H1 (cell line): Measurements from ENCODE around the gene ZNF609. TPM values are rescaled to one million over a fixed set of nuclear protein-coding genes. Genes with fewer than 3 reads are reported as not detected.

Source experiments
- BACH1 ChIP-seq: IDR thresholded peaks from 2 replicates; pipeline ENCODE4 v1.6.1; 2012; ENCODE audit warnings: low read length, improper control_type of control experiment
- CHD2 ChIP-seq: IDR thresholded peaks from 2 replicates; pipeline ENCODE4 v1.6.1; 2012; ENCODE audit warnings: low read length, improper control_type of control experiment
- KDM1A ChIP-seq: fragments of 200-600, 300-600 bp; sonication (generic); IDR thresholded peaks from 2 replicates; pipeline ENCODE4 v1.7.1; 2016; ENCODE audit warnings: mild to moderate bottlenecking, low read length, borderline replicate concordance
- KDM5A ChIP-seq: fragments of 200-600 bp; IDR thresholded peaks from 2 replicates; pipeline ENCODE4 v1.7.1; 2012; ENCODE audit warnings: mild to moderate bottlenecking, low read length, inconsistent platforms, mixed read lengths
- POLR2AphosphoS5 ChIP-seq: IDR thresholded peaks from 2 replicates; pipeline ENCODE4 v1.6.1; 2011; ENCODE audit warnings: low read depth, low read length
- SP2 ChIP-seq: IDR thresholded peaks from 2 replicates; pipeline ENCODE4 v1.6.1; 2012; ENCODE audit warnings: mild to moderate bottlenecking, low read length, inconsistent platforms
- SUZ12 ChIP-seq: fragments of 200-600 bp; sonication (generic); IDR thresholded peaks from 2 replicates; pipeline ENCODE4 v1.6.1; 2012; ENCODE audit warnings: mild to moderate bottlenecking, inconsistent platforms, low read length, moderate library complexity, mixed read lengths
- polyA plus RNA-seq, 7 experiments: library from polyadenylated mRNA; depleted of rRNA in 3 of 7; stranded (reverse) in 5 of 7; unstranded in 2 of 7; fragments of >200 nt in 5 of 7; fragments of 200-250 nt in 2 of 7; gene quantifications; 1 replicate in 5 of 7; 2 replicates in 1 of 7; 4 replicates in 1 of 7; pipeline versions ENCODE4 v1.2.1 to v1.2.3, GENCODE V29; 2011 to 2013; ENCODE audit warnings: missing spikeins in 2 of 7, mixed read lengths in 2 of 7
- total RNA-seq: library from RNA; stranded (reverse); fragmentation: NEBNext Ultra II Directional; extraction: Animal tissue kit (Norgen Biotek cat#: 25700); gene quantifications from 2 replicates; pipeline ENCODE4 v1.2.1, GENCODE V29; 2021

Gene ZNF609
- total and polyA plus RNA-seq, 2 of the 8 experiments (the other 6 are each of a cell fraction or from before 2014, with no cell fraction given) = 15.5 to 47.8 TPM

GRCh38 chr15:64552281-64552948 is 92.0 kb downstream of the ZNF609 start (continued):
- TF ChIP-seq KDM5A (no peak), POLR2AphosphoS5 (no peak), SP2 (no peak), BACH1 (no peak), SUZ12 (no peak), KDM1A (no peak), CHD2 (no peak)
